Measurements from ENCODE around the gene SEMA4D. TPM values are rescaled to one million over a fixed set of nuclear protein-coding genes. Genes with fewer than 3 reads are reported as not detected.

Gene SEMA4D
- total RNA-seq, 4 donors from 2014 or later = 23.6 to 77.0 (median 41.3) TPM

GRCh38 chr9:89436326-89436725 is 61.6 kb downstream of the SEMA4D start:
- intact Hi-C loops (cut with DNase I; ENCODE audit: low total_unique reads) (no loop called here), in situ Hi-C loops (cut with MboI; ENCODE audit: low sequenced_read_pairs in 4 of 4) (no loop called here)
- H3K27me3 ChIP-seq = no peaks in the 10 kb centered on the region
- H3K4me1 ChIP-seq = peaks cover 29 to 43% of the 10 kb centered on the region in 2 donors
- H3K9me3 ChIP-seq = no peaks in the 10 kb centered on the region
- no peak for TF ChIP-seq POLR2A (IDR thresholded peaks at IDR 0.05)
- no peak overlapping the region for H3K4me3 ChIP-seq
- no peak for DNase-seq
- ATAC-seq = no peak
- H3K27ac ChIP-seq = no peak overlapping the region
- H3K36me3 ChIP-seq = no peaks in the 10 kb centered on the region

- Histone ChIP-seq H3K4me1 (peaks cover 21 to 34% of the 10 kb centered on the region in 2 donors), H3K4me3 (no peak overlapping the region), H3K9me3 (no peaks in the 10 kb centered on the region), H3K27ac (no peak overlapping the region), H3K27me3 (no peaks in the 10 kb centered on the region), H3K36me3 (no peaks in the 10 kb centered on the region)
- intact Hi-C loops (cut with DNase I; ENCODE audit: low total_unique reads) = no loop called here
- DNase-seq = no peak
- TF ChIP-seq POLR2A (IDR thresholded peaks at IDR 0.05) = no peak
- TF ChIP-seq CTCF (IDR thresholded peaks at IDR 0.05 in 4 of 5, conservative IDR thresholded peaks at IDR 0.05 in 1 of 5) = no peak
- in situ Hi-C loops (cut with MboI; ENCODE audit: low sequenced_read_pairs in 4 of 4) = no loop called here
- ATAC-seq = no peak
Measured at GRCh38 chr9:89435071-89435823, 62.7 kb downstream of the SEMA4D start.

GRCh38 chr9:89434636-89435035 is 63.3 kb downstream of the SEMA4D start:
- no peak overlapping the region for H3K27ac ChIP-seq
- H3K4me1 ChIP-seq = peaks cover 15 to 28% of the 10 kb centered on the region in 2 donors
- H3K9me3 ChIP-seq = no peaks in the 10 kb centered on the region
- in situ Hi-C loops (cut with MboI; ENCODE audit: low sequenced_read_pairs in 4 of 4) = no loop called here
- DNase-seq (no peak), ATAC-seq (no peak)
- H3K36me3 ChIP-seq = no peaks in the 10 kb centered on the region
- TF ChIP-seq CTCF (IDR thresholded peaks at IDR 0.05 in 4 of 5, conservative IDR thresholded peaks at IDR 0.05 in 1 of 5) (no peak), POLR2A (IDR thresholded peaks at IDR 0.05) (no peak)
- H3K27me3 ChIP-seq = no peaks in the 10 kb centered on the region
- intact Hi-C loops (cut with DNase I; ENCODE audit: low total_unique reads) = loop anchor here (5.0 kb wide), 1 partner anchor 113 kb away; no protein-coding TSS in a partner anchor
- no peak overlapping the region for H3K4me3 ChIP-seq

GRCh38 chr9:89433826-89434225 is 64.1 kb downstream of the SEMA4D start:
- in situ Hi-C loops (cut with MboI; ENCODE audit: low sequenced_read_pairs in 4 of 4) = no loop called here
- Histone ChIP-seq H3K27me3 (no peaks in the 10 kb centered on the region), H3K27ac (no peak overlapping the region), H3K9me3 (no peaks in the 10 kb centered on the region), H3K4me1 (peaks cover 15 to 28% of the 10 kb centered on the region in 2 donors), H3K4me3 (no peak overlapping the region), H3K36me3 (no peaks in the 10 kb centered on the region)
- intact Hi-C loops (cut with DNase I; ENCODE audit: low total_unique reads) = loop anchor here (5.0 kb wide), 1 partner anchor 113 kb away; no protein-coding TSS in a partner anchor
- no peak for TF ChIP-seq POLR2A (IDR thresholded peaks at IDR 0.05)
- no peak for TF ChIP-seq CTCF (IDR thresholded peaks at IDR 0.05 in 4 of 5, conservative IDR thresholded peaks at IDR 0.05 in 1 of 5)
- DNase-seq = no peak
- ATAC-seq = peak in 1 of 2 donors; percentile 16

GRCh38 chr9:89432986-89433530 is 64.9 kb downstream of the SEMA4D start:
- ATAC-seq (no peak), DNase-seq (no peak)
- intact Hi-C loops (cut with DNase I; ENCODE audit: low total_unique reads) (loop anchor here (5.0 kb wide), 1 partner anchor 114 kb away; no protein-coding TSS in a partner anchor), in situ Hi-C loops (cut with MboI; ENCODE audit: low sequenced_read_pairs in 4 of 4) (no loop called here)
- no peak for TF ChIP-seq CTCF (IDR thresholded peaks at IDR 0.05 in 4 of 5, conservative IDR thresholded peaks at IDR 0.05 in 1 of 5)
- TF ChIP-seq POLR2A (IDR thresholded peaks at IDR 0.05) = no peak
- no peaks in the 10 kb centered on the region for H3K27me3 ChIP-seq
- H3K27ac ChIP-seq = no peak overlapping the region
- peaks cover 15 to 35% of the 10 kb centered on the region in 2 donors for H3K4me1 ChIP-seq
- no peaks in the 10 kb centered on the region for H3K36me3 ChIP-seq
- H3K9me3 ChIP-seq = no peaks in the 10 kb centered on the region
- no peak overlapping the region for H3K4me3 ChIP-seq

Data from gastrocnemius medialis (tissue), 4 donors.